GM19455 (cell line): ENCODE measurements around the gene BEAN1.

ENCODE experiments used
- ATAC-seq: cut with Tn5 transposase; IDR thresholded peaks from one replicate; pipeline ENCODE4 v1.9.1; 2021; ENCODE audit not compliant: unreplicated experiment

BEAN1 gene

GRCh38 chr16:66416939-66417700 is 10.0 kb upstream of the BEAN1 start:
- no peak for ATAC-seq

GRCh38 chr16:66418165-66418962 is 8.7 kb upstream of the BEAN1 start:
- ATAC-seq = no peak

- ATAC-seq = no peak
Measured at GRCh38 chr16:66419527-66419926, 7.6 kb upstream of the BEAN1 start.

GRCh38 chr16:66420396-66420795 is 6.7 kb upstream of the BEAN1 start:
- no peak for ATAC-seq

- ATAC-seq = no peak
Measured at GRCh38 chr16:66421891-66422290, 5.2 kb upstream of the BEAN1 start.

- no peak for ATAC-seq
Measured at GRCh38 chr16:66422366-66422765, 4.7 kb upstream of the BEAN1 start.

GRCh38 chr16:66423177-66423576 is 3.9 kb upstream of the BEAN1 start:
- no peak for ATAC-seq

- no peak for ATAC-seq
Measured at GRCh38 chr16:66425651-66426050, 1.4 kb upstream of the BEAN1 start.

- no peak for ATAC-seq
Measured at GRCh38 chr16:66426112-66427035, 721 bp upstream of the BEAN1 start.

- ATAC-seq = no peak
Measured at GRCh38 chr16:66427871-66428681, 981 bp downstream of the BEAN1 start.

- no peak for ATAC-seq
Measured at GRCh38 chr16:66428682-66429251, 1.7 kb downstream of the BEAN1 start.

GRCh38 chr16:66429290-66429962 is 2.3 kb downstream of the BEAN1 start:
- ATAC-seq = no peak

GRCh38 chr16:66430214-66430613 is 3.1 kb downstream of the BEAN1 start:
- ATAC-seq = no peak

GRCh38 chr16:66431760-66432159 is 4.7 kb downstream of the BEAN1 start:
- ATAC-seq = no peak

GRCh38 chr16:66432429-66432828 is 5.3 kb downstream of the BEAN1 start:
- ATAC-seq = no peak

- no peak for ATAC-seq
Measured at GRCh38 chr16:66434619-66435430, 7.7 kb downstream of the BEAN1 start.

- ATAC-seq = no peak
Measured at GRCh38 chr16:66435896-66436295, 8.8 kb downstream of the BEAN1 start.

GRCh38 chr16:66437391-66437945 is 10.4 kb downstream of the BEAN1 start:
- no peak for ATAC-seq
